HepG2 (cell line): ENCODE results near the gene MAGI1.

Experiments
- AGO1 ChIP-seq: fragments of 200-400 bp; formaldehyde crosslinking; IDR thresholded peaks from 2 replicates; pipeline ENCODE4 v1.6.1; 2017; ENCODE audit warnings: mild to moderate bottlenecking, low read depth, low read length, moderate library complexity; ENCODE audit not compliant: poor library complexity, severe bottlenecking
- CTCF ChIP-seq: sonication (generic); formaldehyde crosslinking; IDR thresholded peaks from 2 replicates; pipeline ENCODE4 v1.5.0; 2020; ENCODE audit warnings: mild to moderate bottlenecking, missing genetic modification reagents, moderate library complexity
- ELF1 ChIP-seq: sonication (generic); formaldehyde crosslinking; IDR thresholded peaks from 2 replicates; pipeline ENCODE4 v1.4.0; 2020; ENCODE audit warnings: missing genetic modification reagents
- MEIS1 ChIP-seq: sonication (generic); formaldehyde crosslinking; IDR thresholded peaks from 2 replicates; pipeline ENCODE4 v1.9.0; 2021; ENCODE audit warnings: mild to moderate bottlenecking, missing genetic modification reagents, moderate library complexity, borderline replicate concordance
- PTBP1 ChIP-seq: fragments of 200-400 bp; formaldehyde crosslinking; IDR thresholded peaks from 2 replicates; pipeline ENCODE4 v1.6.1; 2018; ENCODE audit warnings: low read length, low read depth; ENCODE audit not compliant: poor library complexity, severe bottlenecking
- TARDBP ChIP-seq: sonication (generic); formaldehyde crosslinking; IDR thresholded peaks from 2 replicates; pipeline ENCODE4 v1.8.0; 2022; ENCODE audit warnings: mild to moderate bottlenecking, missing genetic modification reagents

- TF ChIP-seq CTCF (CRISPR knock-in tag) (no peak), AGO1 (no peak), PTBP1 (no peak), TARDBP (CRISPR knock-in tag) (no peak), ELF1 (CRISPR knock-in tag) (no peak), MEIS1 (CRISPR knock-in tag) (no peak)
These were observed 255.6 kb downstream of the MAGI1 start for GRCh38 chr3:65783117-65783516.
